GM23338 (cell line): ENCODE measurements around the gene ING2.

Source experiments
- CREB1 ChIP-seq: fragments of 250-450 bp; sonication (Bioruptor Pico); IDR thresholded peaks from 2 replicates; pipeline ENCODE4 v1.5.0; 2020; ENCODE audit warnings: low read depth, mild to moderate bottlenecking, moderate library complexity
- CTCF ChIP-seq, 2 experiments: fragments of 200-600 bp in 1 of 2; sonication (generic) in 1 of 2; conservative IDR thresholded peaks; 2 replicates each; pipeline versions ENCODE4 v1.5.1 to v1.6.1; 2016 to 2017; ENCODE audit warnings: antibody characterized with exemption in 2 of 2, low read depth in 2 of 2, mild to moderate bottlenecking in 2 of 2, moderate library complexity in 1 of 2
- EZH2 ChIP-seq: fragments of 200-600 bp; sonication (generic); IDR thresholded peaks from one replicate; pipeline ENCODE4 v1.8.0; 2017; ENCODE audit warnings: antibody characterized with exemption, mild to moderate bottlenecking, low read depth; ENCODE audit not compliant: unreplicated experiment
- EZH2phosphoT487 ChIP-seq: fragments of 200-600 bp; sonication (generic); IDR thresholded peaks from one replicate; pipeline ENCODE4 v1.8.1; 2018; ENCODE audit warnings: antibody characterized with exemption; ENCODE audit not compliant: unreplicated experiment
- JUNB ChIP-seq: IDR thresholded peaks from one replicate; pipeline ENCODE4 v1.6.1; 2016; ENCODE audit warnings: antibody characterized with exemption; ENCODE audit not compliant: unreplicated experiment
- NANOG ChIP-seq: IDR thresholded peaks from 2 replicates; pipeline ENCODE4 v1.6.1; 2016; ENCODE audit warnings: antibody characterized with exemption, borderline replicate concordance
- POLR2AphosphoS5 ChIP-seq: IDR thresholded peaks from 2 replicates; pipeline ENCODE4 v1.6.1; 2016; ENCODE audit warnings: antibody characterized with exemption, low read depth
- REST ChIP-seq: IDR thresholded peaks from one replicate; pipeline ENCODE4 v1.6.1; 2018; ENCODE audit warnings: antibody characterized with exemption; ENCODE audit not compliant: unreplicated experiment
- STAT1 ChIP-seq: IDR thresholded peaks from one replicate; pipeline ENCODE4 v1.6.1; 2016; ENCODE audit warnings: antibody characterized with exemption; ENCODE audit not compliant: unreplicated experiment
- ZNF114 ChIP-seq: fragments of 250-450 bp; sonication (Bioruptor Pico); IDR thresholded peaks from 2 replicates; pipeline ENCODE4 v1.5.0; 2020; ENCODE audit warnings: mild to moderate bottlenecking, moderate library complexity
- ZNF331 ChIP-seq: fragments of 250-450 bp; sonication (Bioruptor Pico); IDR thresholded peaks from 2 replicates; pipeline ENCODE4 v1.5.0; 2020; ENCODE audit warnings: low read depth, mild to moderate bottlenecking, moderate library complexity
- TF ChIP-seq, protein P1 (sequence below): IDR thresholded peaks from 2 replicates; pipeline ENCODE4 v1.6.1; 2016; ENCODE audit warnings: antibody characterized with exemption
- TF ChIP-seq, protein P2 (sequence below): fragments of 250-450 bp; sonication (Bioruptor Pico); IDR thresholded peaks from 2 replicates; pipeline ENCODE4 v1.5.0; 2020; ENCODE audit warnings: mild to moderate bottlenecking, moderate library complexity

DNA sequence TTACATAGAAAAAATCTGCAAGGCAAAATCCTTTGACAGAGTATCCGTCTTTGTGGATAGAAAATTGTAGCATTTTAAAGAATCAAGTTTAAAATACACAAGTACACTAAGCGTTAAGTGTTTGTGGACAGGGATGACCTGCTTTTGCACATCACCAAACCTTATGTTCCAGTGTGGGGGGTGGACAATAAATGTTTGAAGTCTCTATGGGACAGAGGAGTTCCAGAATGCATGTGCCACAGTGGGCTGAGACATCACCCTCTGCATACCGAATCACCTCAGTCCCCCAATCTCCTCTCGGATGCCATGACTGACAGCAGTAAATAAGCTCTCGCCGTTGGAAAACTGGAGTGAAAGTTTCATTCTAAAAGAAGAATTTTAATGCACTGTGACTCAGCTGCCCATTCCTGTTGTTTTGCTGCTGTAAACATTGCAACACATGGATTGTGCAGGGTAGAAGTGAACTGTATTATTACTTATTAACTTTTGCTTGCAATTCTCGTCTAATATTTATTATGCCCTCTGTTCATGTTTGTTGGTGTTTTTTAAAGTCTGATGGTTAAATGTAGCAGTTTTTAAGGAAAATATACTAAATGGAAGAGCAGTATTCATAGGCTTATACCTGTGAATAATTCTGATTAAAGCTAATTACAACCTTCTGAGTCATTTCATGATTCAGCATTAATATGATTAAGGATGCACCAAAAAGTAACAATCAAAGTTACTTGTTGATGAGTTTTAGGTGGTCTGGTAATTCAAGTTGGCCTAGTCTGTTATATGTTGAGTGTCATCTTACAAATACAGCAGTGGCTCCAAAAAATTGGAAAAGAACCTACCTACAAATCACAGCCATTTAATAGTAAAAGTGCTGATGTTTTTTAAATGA lies 36.4 kb upstream of the ING2 start:
- TF ChIP-seq REST (no peak), CTCF (conservative IDR thresholded peaks at IDR 0.05; ENCODE audit: low read depth in 2 of 2) (no peak), ZNF114 (CRISPR knock-in tag) (no peak), EZH2 (no peak), POLR2AphosphoS5 (no peak), EZH2phosphoT487 (no peak), STAT1 (no peak), CREB1 (CRISPR knock-in tag) (no peak), JUNB (no peak), NANOG (no peak), ZNF331 (no peak)
- TF ChIP-seq, protein P1, sequence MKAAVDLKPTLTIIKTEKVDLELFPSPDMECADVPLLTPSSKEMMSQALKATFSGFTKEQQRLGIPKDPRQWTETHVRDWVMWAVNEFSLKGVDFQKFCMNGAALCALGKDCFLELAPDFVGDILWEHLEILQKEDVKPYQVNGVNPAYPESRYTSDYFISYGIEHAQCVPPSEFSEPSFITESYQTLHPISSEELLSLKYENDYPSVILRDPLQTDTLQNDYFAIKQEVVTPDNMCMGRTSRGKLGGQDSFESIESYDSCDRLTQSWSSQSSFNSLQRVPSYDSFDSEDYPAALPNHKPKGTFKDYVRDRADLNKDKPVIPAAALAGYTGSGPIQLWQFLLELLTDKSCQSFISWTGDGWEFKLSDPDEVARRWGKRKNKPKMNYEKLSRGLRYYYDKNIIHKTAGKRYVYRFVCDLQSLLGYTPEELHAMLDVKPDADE, result no peak
- TF ChIP-seq, protein P2, sequence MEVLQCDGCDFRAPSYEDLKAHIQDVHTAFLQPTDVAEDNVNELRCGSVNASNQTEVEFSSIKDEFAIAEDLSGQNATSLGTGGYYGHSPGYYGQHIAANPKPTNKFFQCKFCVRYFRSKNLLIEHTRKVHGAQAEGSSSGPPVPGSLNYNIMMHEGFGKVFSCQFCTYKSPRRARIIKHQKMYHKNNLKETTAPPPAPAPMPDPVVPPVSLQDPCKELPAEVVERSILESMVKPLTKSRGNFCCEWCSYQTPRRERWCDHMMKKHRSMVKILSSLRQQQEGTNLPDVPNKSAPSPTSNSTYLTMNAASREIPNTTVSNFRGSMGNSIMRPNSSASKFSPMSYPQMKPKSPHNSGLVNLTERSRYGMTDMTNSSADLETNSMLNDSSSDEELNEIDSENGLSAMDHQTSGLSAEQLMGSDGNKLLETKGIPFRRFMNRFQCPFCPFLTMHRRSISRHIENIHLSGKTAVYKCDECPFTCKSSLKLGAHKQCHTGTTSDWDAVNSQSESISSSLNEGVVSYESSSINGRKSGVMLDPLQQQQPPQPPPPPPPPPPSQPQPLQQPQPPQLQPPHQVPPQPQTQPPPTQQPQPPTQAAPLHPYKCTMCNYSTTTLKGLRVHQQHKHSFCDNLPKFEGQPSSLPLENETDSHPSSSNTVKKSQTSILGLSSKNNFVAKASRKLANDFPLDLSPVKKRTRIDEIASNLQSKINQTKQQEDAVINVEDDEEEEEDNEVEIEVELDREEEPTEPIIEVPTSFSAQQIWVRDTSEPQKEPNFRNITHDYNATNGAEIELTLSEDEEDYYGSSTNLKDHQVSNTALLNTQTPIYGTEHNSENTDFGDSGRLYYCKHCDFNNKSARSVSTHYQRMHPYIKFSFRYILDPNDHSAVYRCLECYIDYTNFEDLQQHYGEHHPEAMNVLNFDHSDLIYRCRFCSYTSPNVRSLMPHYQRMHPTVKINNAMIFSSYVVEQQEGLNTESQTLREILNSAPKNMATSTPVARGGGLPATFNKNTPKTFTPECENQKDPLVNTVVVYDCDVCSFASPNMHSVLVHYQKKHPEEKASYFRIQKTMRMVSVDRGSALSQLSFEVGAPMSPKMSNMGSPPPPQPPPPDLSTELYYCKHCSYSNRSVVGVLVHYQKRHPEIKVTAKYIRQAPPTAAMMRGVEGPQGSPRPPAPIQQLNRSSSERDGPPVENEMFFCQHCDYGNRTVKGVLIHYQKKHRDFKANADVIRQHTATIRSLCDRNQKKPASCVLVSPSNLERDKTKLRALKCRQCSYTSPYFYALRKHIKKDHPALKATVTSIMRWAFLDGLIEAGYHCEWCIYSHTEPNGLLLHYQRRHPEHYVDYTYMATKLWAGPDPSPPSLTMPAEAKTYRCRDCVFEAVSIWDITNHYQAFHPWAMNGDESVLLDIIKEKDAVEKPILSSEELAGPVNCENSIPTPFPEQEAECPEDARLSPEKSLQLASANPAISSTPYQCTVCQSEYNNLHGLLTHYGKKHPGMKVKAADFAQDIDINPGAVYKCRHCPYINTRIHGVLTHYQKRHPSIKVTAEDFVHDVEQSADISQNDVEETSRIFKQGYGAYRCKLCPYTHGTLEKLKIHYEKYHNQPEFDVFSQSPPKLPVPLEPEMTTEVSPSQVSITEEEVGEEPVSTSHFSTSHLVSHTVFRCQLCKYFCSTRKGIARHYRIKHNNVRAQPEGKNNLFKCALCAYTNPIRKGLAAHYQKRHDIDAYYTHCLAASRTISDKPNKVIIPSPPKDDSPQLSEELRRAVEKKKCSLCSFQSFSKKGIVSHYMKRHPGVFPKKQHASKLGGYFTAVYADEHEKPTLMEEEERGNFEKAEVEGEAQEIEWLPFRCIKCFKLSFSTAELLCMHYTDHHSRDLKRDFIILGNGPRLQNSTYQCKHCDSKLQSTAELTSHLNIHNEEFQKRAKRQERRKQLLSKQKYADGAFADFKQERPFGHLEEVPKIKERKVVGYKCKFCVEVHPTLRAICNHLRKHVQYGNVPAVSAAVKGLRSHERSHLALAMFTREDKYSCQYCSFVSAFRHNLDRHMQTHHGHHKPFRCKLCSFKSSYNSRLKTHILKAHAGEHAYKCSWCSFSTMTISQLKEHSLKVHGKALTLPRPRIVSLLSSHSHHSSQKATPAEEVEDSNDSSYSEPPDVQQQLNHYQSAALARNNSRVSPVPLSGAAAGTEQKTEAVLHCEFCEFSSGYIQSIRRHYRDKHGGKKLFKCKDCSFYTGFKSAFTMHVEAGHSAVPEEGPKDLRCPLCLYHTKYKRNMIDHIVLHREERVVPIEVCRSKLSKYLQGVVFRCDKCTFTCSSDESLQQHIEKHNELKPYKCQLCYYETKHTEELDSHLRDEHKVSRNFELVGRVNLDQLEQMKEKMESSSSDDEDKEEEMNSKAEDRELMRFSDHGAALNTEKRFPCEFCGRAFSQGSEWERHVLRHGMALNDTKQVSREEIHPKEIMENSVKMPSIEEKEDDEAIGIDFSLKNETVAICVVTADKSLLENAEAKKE (CRISPR knock-in tag), result no peak
